H1 (cell line): ENCODE results near the gene C3orf20. TPM values are rescaled to one million over a fixed set of nuclear protein-coding genes. Genes with fewer than 3 reads are reported as not detected.

Source experiments
- CTCF ChIA-PET: fragments of 300-600 bp; sonication (Branson Sonifier 250); formaldehyde crosslinking; loops from one replicate; lab custom pipeline; 2021; ENCODE audit not compliant: partially characterized antibody; lab: Charles Lee
- POLR2A ChIA-PET: fragments of 300-600 bp; sonication (Branson Sonifier 250); formaldehyde crosslinking; loops from one replicate; lab custom pipeline; 2021; ENCODE audit warnings: inconsistent platforms; ENCODE audit not compliant: partially characterized antibody; lab: Charles Lee
- DNase-seq, 2 experiments: peaks; one replicate each; pipeline versions ENCODE4 v3.0.0 to v3.0.0-alpha.2; 2010 to 2022; ENCODE audit warnings: low spot score in 2 of 2, low read depth in 1 of 2, mixed read lengths in 1 of 2
- FAIRE-seq: peaks from 2 replicates; lab custom pipeline; 2011; peaks lifted over from hg19 to GRCh38; lab: Jason Lieb, UNC
- H2AFZ ChIP-seq: 2 replicates; pipeline ENCODE4 v1.8.1; 2012; ENCODE audit warnings: low read length, inconsistent platforms
- H2AK5ac ChIP-seq: 2 replicates; pipeline ENCODE4 v1.6.1; 2013; ENCODE audit warnings: low read depth, low read length
- H2BK120ac ChIP-seq: replicated peaks from 2 replicates; pipeline ENCODE3; 2013; ENCODE audit warnings: low read depth, low read length, inconsistent platforms
- H2BK12ac ChIP-seq: 2 replicates; pipeline ENCODE4 v1.6.1; 2013; ENCODE audit warnings: low read depth, low read length
- H2BK15ac ChIP-seq: 2 replicates; pipeline ENCODE4 v1.6.1; 2013; ENCODE audit warnings: low read length
- H2BK20ac ChIP-seq: 2 replicates; pipeline ENCODE4 v1.6.1; 2013; ENCODE audit warnings: low read length
- H2BK5ac ChIP-seq: 2 replicates; pipeline ENCODE4 v1.6.1; 2013; ENCODE audit warnings: low read depth, low read length
- H3K14ac ChIP-seq: 2 replicates; pipeline ENCODE4 v1.6.1; 2013; ENCODE audit warnings: inconsistent platforms; ENCODE audit not compliant: insufficient read length
- H3K18ac ChIP-seq: 2 replicates; pipeline ENCODE4 v1.6.1; 2013; ENCODE audit warnings: low read length; ENCODE audit errors: extremely low read depth
- H3K23ac ChIP-seq: 2 replicates; pipeline ENCODE4 v1.6.1; 2013; ENCODE audit warnings: inconsistent platforms; ENCODE audit not compliant: insufficient read length
- H3K23me2 ChIP-seq: 2 replicates; pipeline ENCODE4 v1.6.1; 2013; ENCODE audit warnings: low read depth, low read length
- H3K27ac ChIP-seq: 2 replicates; pipeline ENCODE4 v1.6.1; 2011; ENCODE audit warnings: low read depth, low read length, inconsistent platforms
- H3K27me3 ChIP-seq, 4 experiments: replicated peaks in 1 of 4; 1 replicate in 1 of 4; 2 replicates in 3 of 4; pipeline versions ENCODE4 v1.6.1 to v1.8.1; 2011 to 2013; ENCODE audit warnings: low read length in 3 of 4, mild to moderate bottlenecking in 3 of 4, inconsistent platforms in 2 of 4, mixed read lengths in 2 of 4, moderate library complexity in 1 of 4; ENCODE audit not compliant: control insufficient read depth in 3 of 4, insufficient read depth in 3 of 4; ENCODE audit errors: extremely low read depth in 1 of 4
- H3K36me3 ChIP-seq, 4 experiments: 2 replicates each; pipeline versions ENCODE4 v1.6.1 to v1.8.1; 2011 to 2013; ENCODE audit warnings: mild to moderate bottlenecking in 4 of 4, low read length in 3 of 4, moderate library complexity in 2 of 4, control low read depth in 1 of 4, inconsistent platforms in 1 of 4; ENCODE audit not compliant: insufficient read depth in 4 of 4, control insufficient read depth in 2 of 4
- H3K4ac ChIP-seq: replicated peaks from 2 replicates; pipeline ENCODE3; 2013; ENCODE audit warnings: low read length, low read depth, mixed read lengths, inconsistent platforms; ENCODE audit not compliant: insufficient read length
- H3K4me1 ChIP-seq, 4 experiments: replicated peaks in 1 of 4; 1 replicate in 1 of 4; 2 replicates in 3 of 4; pipeline versions ENCODE4 v1.6.1 to v1.8.1; 2011 to 2013; ENCODE audit warnings: low read length in 3 of 4, inconsistent platforms in 2 of 4, mixed read lengths in 1 of 4; ENCODE audit not compliant: insufficient read depth in 4 of 4, control insufficient read depth in 3 of 4
- H3K4me2 ChIP-seq, 2 experiments: 2 replicates each; pipeline versions ENCODE4 v1.6.1 to v1.8.1; 2011 to 2013; ENCODE audit warnings: low read depth in 2 of 2, low read length in 2 of 2, control low read depth in 1 of 2, inconsistent platforms in 1 of 2, mild to moderate bottlenecking in 1 of 2; ENCODE audit not compliant: insufficient read depth in 1 of 2
- H3K4me3 ChIP-seq, 4 experiments: fragments of 200-600, 300-600 bp in 1 of 4; sonication (generic), shearing (Covaris generic), sonication (Bioruptor Twin) in 1 of 4; 2 replicates each; pipeline versions ENCODE4 v1.5.1 to v1.8.1; 2011 to 2016; ENCODE audit warnings: low read length in 4 of 4, low read depth in 3 of 4, control low read depth in 2 of 4, inconsistent platforms in 2 of 4, mild to moderate bottlenecking in 2 of 4, mixed read lengths in 1 of 4, moderate library complexity in 1 of 4; ENCODE audit not compliant: insufficient read depth in 2 of 4; ENCODE audit errors: extremely low read depth in 1 of 4
- H3K56ac ChIP-seq: replicated peaks from 2 replicates; pipeline ENCODE3; 2013; ENCODE audit warnings: low read depth, mild to moderate bottlenecking, mixed read lengths, low read length, inconsistent platforms; ENCODE audit not compliant: insufficient read length
- H3K79me1 ChIP-seq: 2 replicates; pipeline ENCODE4 v1.6.1; 2013; ENCODE audit warnings: low read depth, low read length, control low read depth
- H3K79me2 ChIP-seq, 2 experiments: 2 replicates each; pipeline versions ENCODE4 v1.6.1 to v1.8.1; 2012 to 2013; ENCODE audit warnings: low read length in 2 of 2, mild to moderate bottlenecking in 2 of 2, inconsistent platforms in 1 of 2; ENCODE audit not compliant: insufficient read depth in 2 of 2, control insufficient read depth in 1 of 2
- H3K9ac ChIP-seq, 4 experiments: replicated peaks in 1 of 4; 1 replicate in 1 of 4; 2 replicates in 3 of 4; pipeline versions ENCODE4 v1.6.1 to v1.8.1; 2011 to 2013; ENCODE audit warnings: low read depth in 3 of 4, low read length in 3 of 4, control low read depth in 2 of 4, mild to moderate bottlenecking in 2 of 4, moderate library complexity in 2 of 4, inconsistent platforms in 1 of 4; ENCODE audit errors: extremely low read depth in 1 of 4
- H3K9me3 ChIP-seq, 2 experiments: 2 replicates each; pipeline versions ENCODE4 v1.6.1 to v1.8.1; 2012 to 2013; ENCODE audit warnings: mild to moderate bottlenecking in 2 of 2, moderate library complexity in 2 of 2, control low read depth in 1 of 2, inconsistent platforms in 1 of 2, low read depth in 1 of 2, low read length in 1 of 2, mixed read lengths in 1 of 2; ENCODE audit not compliant: insufficient read depth in 2 of 2
- H4K20me1 ChIP-seq, 2 experiments: replicated peaks in 1 of 2; 2 replicates each; pipeline versions ENCODE3 to v1.8.1; 2011 to 2013; ENCODE audit warnings: inconsistent platforms in 2 of 2, low read length in 2 of 2, mild to moderate bottlenecking in 1 of 2; ENCODE audit not compliant: insufficient read depth in 2 of 2, control insufficient read depth in 1 of 2
- H4K5ac ChIP-seq: 2 replicates; pipeline ENCODE4 v1.6.1; 2013; ENCODE audit warnings: low read length, low read depth, mixed read lengths, inconsistent platforms; ENCODE audit not compliant: insufficient read length
- H4K8ac ChIP-seq: 2 replicates; pipeline ENCODE4 v1.8.0; 2013; ENCODE audit warnings: mild to moderate bottlenecking, moderate library complexity, low read length, inconsistent platforms; ENCODE audit not compliant: insufficient read depth; ENCODE audit errors: extremely low read depth
- H4K91ac ChIP-seq: replicated peaks from 2 replicates; pipeline ENCODE3; 2013; ENCODE audit warnings: low read length, mixed read lengths, inconsistent platforms; ENCODE audit not compliant: insufficient read length
- EP300 ChIP-seq, 2 experiments: IDR thresholded peaks; 1 replicate in 1 of 2; 2 replicates in 1 of 2; pipeline ENCODE4 v1.6.1; 2011 to 2012; ENCODE audit warnings: low read depth in 2 of 2, low read length in 2 of 2, mild to moderate bottlenecking in 2 of 2, borderline replicate concordance in 1 of 2, inconsistent platforms in 1 of 2, moderate library complexity in 1 of 2
- GABPA ChIP-seq: IDR thresholded peaks from 2 replicates; pipeline ENCODE4 v1.6.1; 2011; ENCODE audit warnings: mild to moderate bottlenecking, low read length, moderate library complexity, borderline replicate concordance; ENCODE audit not compliant: insufficient read depth
- KDM4A ChIP-seq: IDR thresholded peaks from one replicate; pipeline ENCODE4 v1.7.1; 2012; ENCODE audit warnings: low read depth, mild to moderate bottlenecking, moderate library complexity, low read length, inconsistent platforms; ENCODE audit not compliant: severe bottlenecking
- POLR2A ChIP-seq, 2 experiments: IDR thresholded peaks; 1 replicate in 1 of 2; 2 replicates in 1 of 2; pipeline ENCODE4 v1.6.1; 2011; ENCODE audit warnings: low read depth in 2 of 2, low read length in 2 of 2, mild to moderate bottlenecking in 2 of 2; ENCODE audit errors: control extremely low read depth in 1 of 2
- TBP ChIP-seq: IDR thresholded peaks from 2 replicates; pipeline ENCODE4 v1.6.1; 2011; ENCODE audit warnings: low read depth, low read length, improper control_type of control experiment
- YY1 ChIP-seq: IDR thresholded peaks from 2 replicates; pipeline ENCODE4 v1.6.1; 2011; ENCODE audit warnings: low read depth, mild to moderate bottlenecking, low read length
- WGBS, 2 experiments: shearing (Covaris generic) in 1 of 2; methylation state at CpG; one replicate each; pipeline versions ENCODE4 v1.1.6 to v1.1.7; 2013 to 2015; ENCODE audit warnings: low lambda C conversion rate in 2 of 2, mixed read lengths in 2 of 2, inconsistent platforms in 1 of 2, low coverage in 1 of 2, missing lambda C conversion rate in 1 of 2; ENCODE audit not compliant: insufficient replicate concordance in 2 of 2, insufficient coverage in 1 of 2, insufficient read length in 1 of 2; ENCODE audit errors: extremely low coverage in 1 of 2, missing lambda C conversion rate in 1 of 2; 5-methylcytosine and 5-hydroxymethylcytosine counted together
- polyA plus RNA-seq, 7 experiments: library from polyadenylated mRNA; depleted of rRNA in 3 of 7; stranded (reverse) in 5 of 7; unstranded in 2 of 7; fragments of >200 nt in 5 of 7; fragments of 200-250 nt in 2 of 7; gene quantifications; 1 replicate in 5 of 7; 2 replicates in 1 of 7; 4 replicates in 1 of 7; pipeline versions ENCODE4 v1.2.1 to v1.2.3, GENCODE V29; 2011 to 2013; ENCODE audit warnings: missing spikeins in 2 of 7, mixed read lengths in 2 of 7
- total RNA-seq: library from RNA; stranded (reverse); fragmentation: NEBNext Ultra II Directional; extraction: Animal tissue kit (Norgen Biotek cat#: 25700); gene quantifications from 2 replicates; pipeline ENCODE4 v1.2.1, GENCODE V29; 2021

Gene C3orf20
- total and polyA plus RNA-seq, 2 of the 8 experiments (the other 6 are each of a cell fraction or from before 2014, with no cell fraction given): not detected

- ChIA-PET CTCF (interaction anchor here (0.6 to 5.0 kb wide), 7 partner anchors 9 to 374 kb away, joined by 3 to 44 read pairs (median 3); partner anchors contain the start of gene C3orf20), POLR2A (no interaction called here)
- no peak overlapping the region for H2BK120ac ChIP-seq
- H2BK15ac ChIP-seq: no peak overlapping the region
- no peak overlapping the region for H4K8ac ChIP-seq
- no peaks in the 10 kb centered on the region for H3K4me1 ChIP-seq
- no peak overlapping the region for H2BK5ac ChIP-seq
- no peak for DNase-seq
- H3K9me3 ChIP-seq: peaks cover 0 to 6% of the 10 kb centered on the region in 2 experiments; a peak in 1 of 4 replicates
- H2BK20ac ChIP-seq: no peak overlapping the region
- no peaks in the 10 kb centered on the region for H3K79me1 ChIP-seq
- H3K4me2 ChIP-seq: no peak overlapping the region
- no peaks in the 10 kb centered on the region for H3K79me2 ChIP-seq
- H3K36me3 ChIP-seq: no peaks in the 10 kb centered on the region
- no peak overlapping the region for H3K14ac ChIP-seq
- H3K18ac ChIP-seq: no peak overlapping the region
- H4K5ac ChIP-seq: no peak overlapping the region
- no peak for FAIRE-seq
- no peak overlapping the region for H3K27ac ChIP-seq
- no peaks in the 10 kb centered on the region for H3K23me2 ChIP-seq
- H3K56ac ChIP-seq: no peak overlapping the region
- no peak overlapping the region for H4K91ac ChIP-seq
- no peak overlapping the region for H3K4ac ChIP-seq
- no peak overlapping the region for H3K4me3 ChIP-seq
- H2AFZ ChIP-seq: no peak overlapping the region
- no peaks in the 10 kb centered on the region for H3K27me3 ChIP-seq
- no peak overlapping the region for H2AK5ac ChIP-seq
- no peak overlapping the region for H2BK12ac ChIP-seq
- H3K9ac ChIP-seq: no peak overlapping the region
- WGBS, 2 experiments: 86% methylated on average over 4 of the region's 4 CpGs; no CpG with 5 or more reads in 1 of the 2 experiments
- TF ChIP-seq KDM4A (no peak), YY1 (no peak), EP300 (IDR thresholded peaks at IDR 0.05; ENCODE audit: borderline replicate concordance in 1 of 2, low read depth in 2 of 2, low read length in 2 of 2) (no peak), POLR2A (IDR thresholded peaks at IDR 0.05; ENCODE audit: control extremely low read depth in 1 of 2, low read depth in 2 of 2, low read length in 2 of 2) (no peak), TBP (no peak), GABPA (no peak)
- H3K23ac ChIP-seq: no peak overlapping the region
- no peaks in the 10 kb centered on the region for H4K20me1 ChIP-seq
Measured at GRCh38 chr3:14684447-14684846, 9.5 kb downstream of the C3orf20 start.
